Measurements from ENCODE around the gene RRP15.

The RRP15 gene

GRCh38 chr1:218344814-218345672 is 60.0 kb downstream of the RRP15 start, which contains the start of gene TGFB2:
TGFB2 (plus strand) TSS chr1:218345336; CDS start chr1:218346702, 1,366 bp downstream.
- no peak for FAIRE-seq

GRCh38 chr1:218345673-218346390 is 60.7 kb downstream of the RRP15 start:
- FAIRE-seq: no peak

- no peak for FAIRE-seq
These were observed 61.5 kb downstream of the RRP15 start for GRCh38 chr1:218346391-218347204.

GRCh38 chr1:218347336-218347722 is 62.2 kb downstream of the RRP15 start:
- FAIRE-seq: no peak

- no peak for FAIRE-seq
These were observed 62.9 kb downstream of the RRP15 start for GRCh38 chr1:218347723-218348627.

- no peak for FAIRE-seq
These were observed 63.6 kb downstream of the RRP15 start for GRCh38 chr1:218348628-218349071.

- no peak for FAIRE-seq
These were observed 64.4 kb downstream of the RRP15 start for GRCh38 chr1:218349348-218350034.

- FAIRE-seq: no peak
These were observed 65.0 kb downstream of the RRP15 start for GRCh38 chr1:218350035-218350525.

- FAIRE-seq: no peak
These were observed 65.7 kb downstream of the RRP15 start for GRCh38 chr1:218350801-218351266.

GRCh38 chr1:218351391-218352074 is 66.4 kb downstream of the RRP15 start:
- no peak for FAIRE-seq

- FAIRE-seq: no peak
These were observed 67.0 kb downstream of the RRP15 start for GRCh38 chr1:218352075-218352438.

GRCh38 chr1:218353656-218354055 is 68.6 kb downstream of the RRP15 start:
- FAIRE-seq: no peak

- FAIRE-seq: no peak
These were observed 70.2 kb downstream of the RRP15 start for GRCh38 chr1:218355278-218355677.

GRCh38 chr1:218357211-218357892 is 72.3 kb downstream of the RRP15 start:
- no peak for FAIRE-seq

GRCh38 chr1:218357893-218358232 is 72.8 kb downstream of the RRP15 start:
- FAIRE-seq: no peak

- no peak for FAIRE-seq
These were observed 76.4 kb downstream of the RRP15 start for GRCh38 chr1:218361298-218362065.

- no peak for FAIRE-seq
These were observed 77.5 kb downstream of the RRP15 start for GRCh38 chr1:218362418-218363076.

- no peak for FAIRE-seq
These were observed 78.0 kb downstream of the RRP15 start for GRCh38 chr1:218363141-218363540.
